K562 (cell line): ENCODE data around the gene DTNBP1. TPM values are rescaled to one million over a fixed set of nuclear protein-coding genes. Genes with fewer than 3 reads are reported as not detected.

Experiments
- CAMTA2 ChIP-seq: fragments of 250-450 bp; sonication (Bioruptor Pico); conservative IDR thresholded peaks from 2 replicates; pipeline ENCODE4 v1.5.1; 2022
- CREB3L1 ChIP-seq: fragments of 450-650 bp; IDR thresholded peaks from 2 replicates; pipeline ENCODE4 v1.6.1; 2014; ENCODE audit warnings: low read depth, mild to moderate bottlenecking, moderate library complexity, borderline replicate concordance
- HDGF ChIP-seq: fragments of 450-650 bp; IDR thresholded peaks from 2 replicates; pipeline ENCODE4 v1.6.1; 2016
- MAZ ChIP-seq, 2 experiments: fragments of 450-650 bp in 1 of 2; sonication (generic) in 1 of 2; formaldehyde crosslinking; IDR thresholded peaks in 1 of 2; conservative IDR thresholded peaks in 1 of 2; 2 replicates each; pipeline versions ENCODE4 v1.4.0 to v1.5.0; 2020; ENCODE audit warnings: mild to moderate bottlenecking in 1 of 2, missing genetic modification reagents in 1 of 2
- SRSF1 ChIP-seq: fragments of 200-400 bp; formaldehyde crosslinking; IDR thresholded peaks from 2 replicates; pipeline ENCODE4 v1.6.1; 2017; ENCODE audit warnings: mild to moderate bottlenecking, low read depth, low read length, moderate library complexity
- polyA plus RNA-seq, 8 experiments: library from polyadenylated mRNA; depleted of rRNA in 4 of 8; stranded (reverse) in 5 of 8; unstranded in 3 of 8; fragments of >200 nt; fragmentation: Nextera tagmentation in 2 of 8; fragmentation: Illumina TruSeq in 1 of 8; extraction: Ambion mirVana in 2 of 8; extraction: Trizol in 1 of 8; gene quantifications; 2 replicates each; pipeline versions ENCODE4 v1.2.1 to v1.2.3, GENCODE V29; 2011 to 2014; ENCODE audit warnings: inconsistent platforms in 1 of 8, missing spikeins in 1 of 8
- total RNA-seq, 7 experiments: library from RNA; depleted of rRNA in 6 of 7; stranded (reverse); fragments of >200 nt in 6 of 7; fragmentation: Illumina TruSeq in 2 of 7; extraction: Trizol in 2 of 7; gene quantifications; 2 replicates each; pipeline versions ENCODE4 v1.2.1 to v1.2.3, GENCODE V29; 2011 to 2021; ENCODE audit warnings: low replicate concordance in 1 of 7
- TF ChIP-seq, protein P1 (sequence below): fragments of 450-650 bp; IDR thresholded peaks from 2 replicates; pipeline ENCODE4 v1.6.1; 2018; ENCODE audit warnings: mild to moderate bottlenecking, low read depth; ENCODE audit not compliant: partially characterized antibody
- TF ChIP-seq, protein P2 (sequence below), 2 experiments: fragments of 450-650 bp; conservative IDR thresholded peaks; 2 replicates each; pipeline ENCODE4 v1.6.1; 2017; ENCODE audit warnings: mild to moderate bottlenecking in 2 of 2, moderate library complexity in 2 of 2

The DTNBP1 gene
- total and polyA plus RNA-seq, 9 of the 15 experiments (the other 6 are each of a cell fraction or from before 2014, with no cell fraction given), result 16.7 to 54.5 (median 21.4) TPM

- TF ChIP-seq CREB3L1 (no peak), HDGF (no peak), MAZ (CRISPR knock-in tag; conservative IDR thresholded peaks at IDR 0.05 in 1 of 2, IDR thresholded peaks at IDR 0.05 in 1 of 2) (no peak), SRSF1 (no peak), CAMTA2 (CRISPR knock-in tag) (no peak)
- TF ChIP-seq, protein P1, sequence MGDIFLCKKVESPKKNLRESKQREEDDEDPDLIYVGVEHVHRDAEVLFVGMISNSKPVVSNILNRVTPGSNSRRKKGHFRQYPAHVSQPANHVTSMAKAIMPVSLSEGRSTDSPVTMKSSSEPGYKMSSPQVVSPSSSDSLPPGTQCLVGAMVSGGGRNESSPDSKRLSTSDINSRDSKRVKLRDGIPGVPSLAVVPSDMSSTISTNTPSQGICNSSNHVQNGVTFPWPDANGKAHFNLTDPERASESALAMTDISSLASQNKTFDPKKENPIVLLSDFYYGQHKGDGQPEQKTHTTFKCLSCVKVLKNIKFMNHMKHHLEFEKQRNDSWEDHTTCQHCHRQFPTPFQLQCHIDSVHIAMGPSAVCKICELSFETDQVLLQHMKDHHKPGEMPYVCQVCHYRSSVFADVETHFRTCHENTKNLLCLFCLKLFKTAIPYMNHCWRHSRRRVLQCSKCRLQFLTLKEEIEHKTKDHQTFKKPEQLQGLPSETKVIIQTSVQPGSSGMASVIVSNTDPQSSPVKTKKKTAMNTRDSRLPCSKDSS, result peak; percentile 49
- TF ChIP-seq, protein P2, sequence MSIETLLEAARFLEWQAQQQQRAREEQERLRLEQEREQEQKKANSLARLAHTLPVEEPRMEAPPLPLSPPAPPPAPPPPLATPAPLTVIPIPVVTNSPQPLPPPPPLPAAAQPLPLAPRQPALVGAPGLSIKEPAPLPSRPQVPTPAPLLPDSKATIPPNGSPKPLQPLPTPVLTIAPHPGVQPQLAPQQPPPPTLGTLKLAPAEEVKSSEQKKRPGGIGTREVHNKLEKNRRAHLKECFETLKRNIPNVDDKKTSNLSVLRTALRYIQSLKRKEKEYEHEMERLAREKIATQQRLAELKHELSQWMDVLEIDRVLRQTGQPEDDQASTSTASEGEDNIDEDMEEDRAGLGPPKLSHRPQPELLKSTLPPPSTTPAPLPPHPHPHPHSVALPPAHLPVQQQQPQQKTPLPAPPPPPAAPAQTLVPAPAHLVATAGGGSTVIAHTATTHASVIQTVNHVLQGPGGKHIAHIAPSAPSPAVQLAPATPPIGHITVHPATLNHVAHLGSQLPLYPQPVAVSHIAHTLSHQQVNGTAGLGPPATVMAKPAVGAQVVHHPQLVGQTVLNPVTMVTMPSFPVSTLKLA (conservative IDR thresholded peaks at IDR 0.05), result no peak
Observed at GRCh38 chr6:15643542-15643941, 19.3 kb downstream of the DTNBP1 start (continued).
